ENCODE measurements around the gene HRK.

The HRK gene

GRCh38 chr12:116812238-116812637 lies 69.0 kb downstream of the HRK start:
- POLR2A ChIA-PET: no interaction called here
- DNase-seq (ENCODE audit: extremely low spot score): no peak
- no peak for TF ChIP-seq CTCF (IDR thresholded peaks at IDR 0.05; ENCODE audit: control extremely low read depth, extremely low read depth, low read depth, missing control alignments)
- CTCF ChIA-PET: no interaction called here

GRCh38 chr12:116808113-116809105 lies 72.8 kb downstream of the HRK start:
- CTCF ChIA-PET: interaction anchor here (1.2 kb wide), 1 partner anchor 15 kb away, joined by 3 read pairs; no protein-coding TSS in a partner anchor
- no peak for DNase-seq (ENCODE audit: extremely low spot score)
- POLR2A ChIA-PET: no interaction called here
- TF ChIP-seq CTCF (IDR thresholded peaks at IDR 0.05; ENCODE audit: control extremely low read depth, extremely low read depth, low read depth, missing control alignments): no peak

- no peak for DNase-seq (ENCODE audit: extremely low spot score)
- ChIA-PET CTCF (no interaction called here), POLR2A (no interaction called here)
- no peak for TF ChIP-seq CTCF (IDR thresholded peaks at IDR 0.05; ENCODE audit: control extremely low read depth, extremely low read depth, low read depth, missing control alignments)
These were observed 73.7 kb downstream of the HRK start for GRCh38 chr12:116807546-116807945.

GRCh38 chr12:116806845-116807440 lies 74.3 kb downstream of the HRK start:
- POLR2A ChIA-PET: no interaction called here

More at GRCh38 chr12:116806845-116807440, 74.3 kb downstream of the HRK start:
- CTCF ChIA-PET: interaction anchor here (1.5 kb wide), 1 partner anchor 10 kb away, joined by 3 read pairs; no protein-coding TSS in a partner anchor
- no peak for TF ChIP-seq CTCF (IDR thresholded peaks at IDR 0.05; ENCODE audit: control extremely low read depth, extremely low read depth, low read depth, missing control alignments)
- no peak for DNase-seq (ENCODE audit: extremely low spot score)
